ENCODE data around the gene JARID2. TPM values are rescaled to one million over a fixed set of nuclear protein-coding genes. Genes with fewer than 3 reads are reported as not detected.

JARID2 gene
- total RNA-seq, 2 experiments from 2014 or later = 19.0 to 19.5 TPM

DNA sequence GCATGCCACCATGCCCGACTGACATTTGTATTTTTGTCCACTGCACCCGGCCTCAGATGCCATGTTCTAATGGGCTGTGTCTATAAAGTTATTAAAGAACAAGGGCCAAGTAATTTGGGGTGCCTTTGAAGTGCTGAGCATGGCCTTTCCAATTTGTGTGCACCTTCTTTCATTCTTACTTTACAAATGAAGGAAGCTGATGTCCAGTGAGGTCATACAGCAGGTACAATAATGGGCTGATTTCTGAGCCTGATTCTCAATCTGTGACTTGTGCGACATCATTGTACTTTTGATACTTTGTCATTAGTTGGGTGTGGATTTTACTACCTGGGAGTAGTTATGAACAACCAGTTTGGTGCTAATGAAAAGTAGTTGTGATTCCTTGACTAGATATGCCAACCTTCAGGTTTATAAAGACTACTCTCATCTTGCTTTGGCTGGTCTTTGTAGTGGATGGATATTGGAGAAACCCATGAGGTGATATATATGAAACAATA is 94.3 kb downstream of the JARID2 start:
- no TSS peak for BruUV-seq (replicated peaks)
- no peaks in the 10 kb centered on the region for H3K9me2 ChIP-seq (ENCODE audit: insufficient read depth, low read length)
- CTCF ChIA-PET (ENCODE audit: unreplicated experiment) = no interaction called here
- TF ChIP-seq, protein P1, sequence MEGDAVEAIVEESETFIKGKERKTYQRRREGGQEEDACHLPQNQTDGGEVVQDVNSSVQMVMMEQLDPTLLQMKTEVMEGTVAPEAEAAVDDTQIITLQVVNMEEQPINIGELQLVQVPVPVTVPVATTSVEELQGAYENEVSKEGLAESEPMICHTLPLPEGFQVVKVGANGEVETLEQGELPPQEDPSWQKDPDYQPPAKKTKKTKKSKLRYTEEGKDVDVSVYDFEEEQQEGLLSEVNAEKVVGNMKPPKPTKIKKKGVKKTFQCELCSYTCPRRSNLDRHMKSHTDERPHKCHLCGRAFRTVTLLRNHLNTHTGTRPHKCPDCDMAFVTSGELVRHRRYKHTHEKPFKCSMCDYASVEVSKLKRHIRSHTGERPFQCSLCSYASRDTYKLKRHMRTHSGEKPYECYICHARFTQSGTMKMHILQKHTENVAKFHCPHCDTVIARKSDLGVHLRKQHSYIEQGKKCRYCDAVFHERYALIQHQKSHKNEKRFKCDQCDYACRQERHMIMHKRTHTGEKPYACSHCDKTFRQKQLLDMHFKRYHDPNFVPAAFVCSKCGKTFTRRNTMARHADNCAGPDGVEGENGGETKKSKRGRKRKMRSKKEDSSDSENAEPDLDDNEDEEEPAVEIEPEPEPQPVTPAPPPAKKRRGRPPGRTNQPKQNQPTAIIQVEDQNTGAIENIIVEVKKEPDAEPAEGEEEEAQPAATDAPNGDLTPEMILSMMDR (conservative IDR thresholded peaks at IDR 0.05; ENCODE audit: low read length) = no peak
- no peak for TF ChIP-seq EZH2phosphoT487 (IDR thresholded peaks at IDR 0.05; ENCODE audit: borderline replicate concordance, low read depth, low read length)
- H2AFZ ChIP-seq (ENCODE audit: low read length) = no peak overlapping the region
- no peak for DNase-seq (ENCODE audit: low spot score)
- H3K4me1 ChIP-seq (ENCODE audit: insufficient read depth, low read length, poor library complexity, severe bottlenecking) = peaks cover 36% of the 10 kb centered on the region
- intact Hi-C loops (cut with micrococcal nuclease; ENCODE audit: unreplicated experiment) = no loop called here
- H3K9me3 ChIP-seq (ENCODE audit: low read length) = no peaks in the 10 kb centered on the region
- H3K79me2 ChIP-seq (ENCODE audit: insufficient read depth, low read depth, low read length) = peaks cover 30% of the 10 kb centered on the region; the same call in 1 of the 2 replicates
- H3K4me2 ChIP-seq (ENCODE audit: low read length) = peak overlapping the region; percentile 45
- POLR2A ChIA-PET = interaction anchor here (0.7 to 1.3 kb wide), 4 partner anchors 8 to 990 kb away, joined by 3 read pairs; no protein-coding TSS in a partner anchor
- H3K27ac ChIP-seq (ENCODE audit: low read depth, low read length, poor library complexity, severe bottlenecking) = no peak overlapping the region
- no peaks in the 10 kb centered on the region for H3K36me3 ChIP-seq (ENCODE audit: insufficient read depth, low read length)
- peaks cover 15% of the 10 kb centered on the region; the same call in 1 of the 2 replicates for H4K20me1 ChIP-seq (ENCODE audit: insufficient read depth, low read length)
- no peak overlapping the region for H3K4me3 ChIP-seq (ENCODE audit: low read depth, low read length, poor library complexity, severe bottlenecking)

DNA sequence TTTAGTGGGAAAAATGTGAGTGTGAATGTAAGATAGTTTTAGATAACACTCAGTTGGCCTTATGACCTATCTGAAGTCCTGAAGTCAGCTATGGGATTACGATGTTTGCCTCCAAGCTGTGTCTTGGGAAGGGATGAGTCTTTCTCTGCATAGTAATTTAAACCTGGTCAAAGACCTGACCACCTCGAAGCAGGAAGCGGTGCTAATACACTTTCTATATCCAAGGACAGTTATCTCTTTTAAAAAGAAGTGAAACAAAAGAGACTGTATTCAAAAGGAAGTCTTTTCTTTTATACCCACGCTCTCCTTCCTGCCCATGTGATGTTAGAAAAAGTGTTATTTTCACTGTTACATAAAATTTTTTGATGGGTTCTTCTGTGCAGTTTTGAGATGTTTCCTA is 94.9 kb downstream of the JARID2 start:
- Histone ChIP-seq H3K4me3 (ENCODE audit: low read depth, low read length, poor library complexity, severe bottlenecking) (peak overlapping the region; percentile 15), H3K4me2 (ENCODE audit: low read length) (peak overlapping the region; percentile 45), H3K79me2 (ENCODE audit: insufficient read depth, low read depth, low read length) (peaks cover 30% of the 10 kb centered on the region; the same call in 1 of the 2 replicates), H2AFZ (ENCODE audit: low read length) (no peak overlapping the region), H3K27ac (ENCODE audit: low read depth, low read length, poor library complexity, severe bottlenecking) (peak overlapping the region; percentile 1), H4K20me1 (ENCODE audit: insufficient read depth, low read length) (peaks cover 15% of the 10 kb centered on the region; the same call in 1 of the 2 replicates), H3K9me3 (ENCODE audit: low read length) (no peaks in the 10 kb centered on the region), H3K9me2 (ENCODE audit: insufficient read depth, low read length) (no peaks in the 10 kb centered on the region), H3K4me1 (ENCODE audit: insufficient read depth, low read length, poor library complexity, severe bottlenecking) (peaks cover 30% of the 10 kb centered on the region), H3K36me3 (ENCODE audit: insufficient read depth, low read length) (no peaks in the 10 kb centered on the region)
- CTCF ChIA-PET (ENCODE audit: unreplicated experiment) = interaction anchor here (0.6 kb wide), 1 partner anchor 41 kb away, joined by 3 read pairs; no protein-coding TSS in a partner anchor
- intact Hi-C loops (cut with micrococcal nuclease; ENCODE audit: unreplicated experiment) = no loop called here
- POLR2A ChIA-PET = interaction anchor here (0.7 to 1.3 kb wide), 5 partner anchors 9 to 990 kb away, joined by 3 to 4 read pairs (median 3); no protein-coding TSS in a partner anchor
- DNase-seq (ENCODE audit: low spot score) = peak; percentile 42
- BruUV-seq (replicated peaks) = no TSS peak
- TF ChIP-seq, protein P1 (conservative IDR thresholded peaks at IDR 0.05; ENCODE audit: low read length) = no peak
- no peak for TF ChIP-seq EZH2phosphoT487 (IDR thresholded peaks at IDR 0.05; ENCODE audit: borderline replicate concordance, low read depth, low read length)
